ELR (cell line): Measurements from ENCODE around the gene SH3TC1.

Experiments used
- DNase-seq: peaks from one replicate; pipeline ENCODE4 v3.0.0-alpha.2; 2015; ENCODE audit warnings: low read depth

Gene SH3TC1

GRCh38 chr4:8214136-8214535 is 15.0 kb downstream of the SH3TC1 start:
- DNase-seq: no peak

- peak; percentile 20 for DNase-seq
These were observed 15.9 kb downstream of the SH3TC1 start for GRCh38 chr4:8215001-8215427.

GRCh38 chr4:8215641-8216442 is 16.8 kb downstream of the SH3TC1 start:
- DNase-seq: no peak

DNA sequence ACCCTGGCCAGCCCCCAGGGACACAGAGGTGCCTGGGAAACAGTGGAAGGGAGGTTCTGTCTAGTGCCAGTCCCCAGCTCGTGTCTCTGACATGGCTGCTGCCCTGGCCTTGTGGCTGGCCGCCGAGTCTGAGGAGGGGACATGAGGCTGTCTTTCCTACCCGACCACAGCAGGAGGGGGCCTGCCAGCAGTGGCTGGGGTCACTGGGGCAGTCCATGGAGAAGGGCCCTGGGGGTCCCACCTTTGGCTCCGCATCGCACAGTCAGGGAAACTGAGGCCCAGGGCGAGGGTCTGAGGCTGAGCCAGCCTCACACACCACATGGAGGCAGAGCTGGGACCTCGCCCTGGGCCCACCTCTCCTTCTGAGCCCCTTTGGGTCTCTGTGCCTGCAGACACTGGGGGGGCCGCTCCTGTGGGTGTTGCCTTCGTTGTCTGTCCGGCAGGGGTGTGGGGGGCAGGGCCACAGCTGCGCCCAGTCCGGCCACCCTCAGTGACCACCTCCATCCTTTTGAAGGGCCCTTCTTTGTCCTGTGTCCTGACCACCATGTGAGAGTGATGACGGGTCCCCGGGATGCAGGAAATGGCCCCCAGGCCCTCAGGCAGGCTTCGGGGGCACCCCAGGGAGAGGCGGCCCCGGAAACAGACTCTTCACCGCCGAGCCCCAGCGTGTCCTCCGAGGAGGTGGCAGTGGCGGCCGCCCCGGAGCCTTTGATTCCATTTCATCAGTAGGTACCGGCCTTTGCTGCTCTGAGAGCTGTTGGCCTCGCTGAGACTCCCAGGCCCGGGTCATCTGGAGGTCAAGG is 17.6 kb downstream of the SH3TC1 start:
- DNase-seq: no peak

- DNase-seq: no peak
These were observed 18.1 kb downstream of the SH3TC1 start for GRCh38 chr4:8217246-8217511.

- no peak for DNase-seq
These were observed 18.8 kb downstream of the SH3TC1 start for GRCh38 chr4:8217871-8218270.

DNA sequence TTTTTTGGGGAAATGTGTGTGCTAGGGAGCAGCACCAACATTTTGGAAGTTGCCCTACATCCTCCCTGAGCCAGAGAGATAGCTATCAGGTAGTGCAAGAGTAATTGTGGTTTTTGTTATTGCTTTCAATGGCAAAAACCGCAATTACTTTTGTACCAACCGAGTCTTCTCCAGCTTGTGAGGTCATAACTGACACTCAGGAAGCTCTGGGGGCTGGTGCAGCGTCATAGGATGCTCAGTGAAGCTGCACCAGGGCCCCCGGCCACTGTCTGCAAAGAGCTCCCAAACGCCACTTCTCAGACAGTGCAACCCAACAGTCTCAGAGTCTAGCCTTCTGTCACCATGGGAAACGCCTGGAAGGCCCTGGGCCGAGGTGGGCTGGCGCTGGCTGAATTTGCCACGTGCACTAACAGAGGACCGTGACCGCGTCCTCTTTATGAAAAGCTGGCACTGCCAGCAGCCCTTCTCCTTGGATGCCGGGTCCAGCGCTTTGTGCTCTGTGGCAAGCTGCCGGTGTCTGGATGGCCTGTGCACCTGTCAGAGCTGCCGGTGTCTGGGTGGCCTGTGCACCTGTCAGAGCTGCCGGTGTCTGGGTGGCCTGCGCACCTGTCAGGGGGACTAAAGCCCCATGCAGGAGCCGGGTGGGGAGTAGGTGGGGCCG is 19.4 kb downstream of the SH3TC1 start:
- DNase-seq: no peak

GRCh38 chr4:8219236-8219635 is 20.1 kb downstream of the SH3TC1 start:
- no peak for DNase-seq

DNA sequence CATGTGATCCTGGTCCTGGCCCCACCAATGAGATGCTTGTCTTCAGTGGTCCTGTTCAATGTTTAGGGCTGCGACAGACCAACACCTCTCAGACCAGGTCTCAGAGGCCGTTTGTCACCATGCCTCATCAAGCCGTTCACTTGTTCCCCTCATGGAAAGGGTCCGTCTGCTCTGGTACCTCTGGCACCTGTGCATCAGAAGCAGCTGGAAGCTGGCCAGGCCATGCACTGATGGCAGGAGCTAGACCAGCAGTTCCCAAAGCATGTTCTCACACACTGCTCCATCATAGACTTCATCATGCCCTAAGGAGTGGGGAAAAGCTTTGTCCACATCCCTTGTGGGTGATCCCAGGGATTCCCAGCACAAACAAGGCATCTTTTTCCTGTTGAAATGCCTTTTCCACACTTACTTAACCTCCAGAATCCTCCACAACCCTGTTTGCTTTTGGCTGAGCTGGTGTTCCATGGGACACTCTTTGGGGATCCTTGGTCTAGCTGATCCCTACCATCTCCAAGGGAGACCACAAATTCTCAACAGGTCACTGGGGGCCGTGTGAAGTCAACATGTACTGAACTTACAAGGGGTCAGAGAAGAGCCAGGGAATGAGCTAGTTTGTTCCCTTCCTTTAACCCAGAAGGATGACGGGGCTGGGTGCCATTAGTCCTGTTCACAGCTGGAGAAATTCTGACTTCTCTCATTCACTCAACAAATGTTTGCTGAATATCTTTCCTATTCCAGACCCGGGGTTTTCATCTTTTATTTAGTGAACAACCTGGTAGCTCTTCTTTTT is 21.8 kb downstream of the SH3TC1 start:
- DNase-seq: no peak

- DNase-seq: peak; percentile 26
These were observed 22.4 kb downstream of the SH3TC1 start for GRCh38 chr4:8221476-8221875.

DNA sequence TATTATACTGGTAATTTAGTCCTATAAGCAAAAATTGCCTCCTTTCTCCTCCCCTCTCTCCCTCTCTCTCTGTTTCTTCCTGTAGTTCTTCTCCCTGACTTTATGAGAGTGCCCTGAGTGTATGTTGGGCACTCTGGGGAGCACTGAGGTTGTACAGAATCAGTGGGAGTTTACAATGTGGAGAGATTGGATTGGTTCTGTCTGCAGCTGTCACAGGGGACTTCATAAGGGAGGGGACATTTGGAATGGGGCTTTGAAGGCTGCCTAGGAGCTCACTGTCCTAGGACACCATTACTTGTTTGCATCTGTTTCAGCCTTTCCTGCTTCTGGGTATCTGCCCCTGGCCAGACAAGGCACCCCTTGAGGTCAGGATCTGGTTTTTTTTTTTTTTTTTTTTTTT is 22.9 kb downstream of the SH3TC1 start:
- DNase-seq: no peak

- no peak for DNase-seq
These were observed 23.7 kb downstream of the SH3TC1 start for GRCh38 chr4:8222609-8223388.

DNA sequence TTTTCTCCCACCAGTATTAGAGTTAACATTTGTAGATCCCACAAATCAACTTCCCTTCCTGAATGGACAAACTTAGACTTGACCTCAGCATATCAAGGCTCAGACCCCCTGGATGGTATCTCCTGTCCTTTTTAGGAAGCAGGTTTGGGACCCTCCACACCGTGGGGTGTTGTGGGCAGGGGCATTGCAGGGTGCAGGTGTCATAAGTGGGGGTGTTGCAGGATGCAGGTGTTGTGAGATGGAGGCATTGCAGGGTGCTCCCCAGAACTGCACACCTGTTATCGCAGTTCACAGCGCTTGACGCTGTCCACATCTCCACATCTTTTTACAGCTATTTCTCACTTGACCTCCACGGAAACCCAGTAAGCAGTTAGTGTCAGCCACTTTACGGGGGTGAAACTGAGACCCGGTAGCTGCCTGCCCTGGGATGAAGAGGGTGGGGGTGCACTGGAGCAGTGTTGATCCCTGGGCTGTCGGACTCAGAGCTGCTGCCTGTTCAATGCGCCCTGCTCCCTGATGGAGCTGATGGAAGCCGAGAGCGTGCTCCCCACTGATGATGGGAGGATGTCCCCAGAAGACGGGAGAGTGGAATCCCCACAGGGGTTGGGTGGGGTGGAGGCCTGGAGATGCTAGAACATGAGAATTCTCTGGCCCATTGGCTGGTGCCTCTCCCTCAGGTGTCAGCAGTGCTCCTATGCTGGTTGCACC is 25.3 kb downstream of the SH3TC1 start:
- DNase-seq: no peak

- DNase-seq: no peak
These were observed 26.0 kb downstream of the SH3TC1 start for GRCh38 chr4:8224975-8225625.

- DNase-seq: no peak
These were observed 26.8 kb downstream of the SH3TC1 start for GRCh38 chr4:8225706-8226443.

- no peak for DNase-seq
These were observed 28.2 kb downstream of the SH3TC1 start for GRCh38 chr4:8227201-8227770.

- no peak for DNase-seq
These were observed 28.8 kb downstream of the SH3TC1 start for GRCh38 chr4:8227771-8228318.

GRCh38 chr4:8228319-8229250 is 29.5 kb downstream of the SH3TC1 start:
- DNase-seq: peak; percentile 65
